OCI-LY1 (cell line): ENCODE data around the gene KCTD3.

Experiments
- EZH2 ChIP-seq: fragments of 200-600 bp; sonication (generic), shearing (Covaris generic); IDR thresholded peaks from 2 replicates; pipeline ENCODE4 v1.8.0; 2017; ENCODE audit warnings: borderline replicate concordance, mixed run types, mild to moderate bottlenecking, antibody characterized with exemption, low read length, moderate library complexity, mixed read lengths
- TF ChIP-seq, protein P1 (sequence below): fragments of 200-600 bp; sonication (generic), shearing (Covaris generic); IDR thresholded peaks from 2 replicates; pipeline ENCODE4 v1.5.1; 2017; ENCODE audit warnings: mild to moderate bottlenecking, antibody characterized with exemption, low read length, moderate library complexity, mixed read lengths

GRCh38 chr1:215667761-215668160, 100.7 kb downstream of the KCTD3 start:
- TF ChIP-seq, protein P1, sequence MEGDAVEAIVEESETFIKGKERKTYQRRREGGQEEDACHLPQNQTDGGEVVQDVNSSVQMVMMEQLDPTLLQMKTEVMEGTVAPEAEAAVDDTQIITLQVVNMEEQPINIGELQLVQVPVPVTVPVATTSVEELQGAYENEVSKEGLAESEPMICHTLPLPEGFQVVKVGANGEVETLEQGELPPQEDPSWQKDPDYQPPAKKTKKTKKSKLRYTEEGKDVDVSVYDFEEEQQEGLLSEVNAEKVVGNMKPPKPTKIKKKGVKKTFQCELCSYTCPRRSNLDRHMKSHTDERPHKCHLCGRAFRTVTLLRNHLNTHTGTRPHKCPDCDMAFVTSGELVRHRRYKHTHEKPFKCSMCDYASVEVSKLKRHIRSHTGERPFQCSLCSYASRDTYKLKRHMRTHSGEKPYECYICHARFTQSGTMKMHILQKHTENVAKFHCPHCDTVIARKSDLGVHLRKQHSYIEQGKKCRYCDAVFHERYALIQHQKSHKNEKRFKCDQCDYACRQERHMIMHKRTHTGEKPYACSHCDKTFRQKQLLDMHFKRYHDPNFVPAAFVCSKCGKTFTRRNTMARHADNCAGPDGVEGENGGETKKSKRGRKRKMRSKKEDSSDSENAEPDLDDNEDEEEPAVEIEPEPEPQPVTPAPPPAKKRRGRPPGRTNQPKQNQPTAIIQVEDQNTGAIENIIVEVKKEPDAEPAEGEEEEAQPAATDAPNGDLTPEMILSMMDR, result no peak
- TF ChIP-seq EZH2, result no peak
